HepG2 (cell line): ENCODE results near the gene FBXW5.

Experiments
- NCOA5 ChIP-seq: sonication (generic); formaldehyde crosslinking; IDR thresholded peaks from 2 replicates; pipeline ENCODE4 v1.4.0; 2020; ENCODE audit warnings: missing genetic modification reagents
- TF ChIP-seq, protein P1 (sequence below): sonication (generic); formaldehyde crosslinking; IDR thresholded peaks from 2 replicates; pipeline ENCODE4 v1.5.0; 2020; ENCODE audit warnings: mild to moderate bottlenecking, missing genetic modification reagents, moderate library complexity
- TF ChIP-seq, protein P2 (sequence below): sonication (generic); formaldehyde crosslinking; conservative IDR thresholded peaks from 2 replicates; pipeline ENCODE4 v1.8.0; 2022; ENCODE audit warnings: missing genetic modification reagents

DNA sequence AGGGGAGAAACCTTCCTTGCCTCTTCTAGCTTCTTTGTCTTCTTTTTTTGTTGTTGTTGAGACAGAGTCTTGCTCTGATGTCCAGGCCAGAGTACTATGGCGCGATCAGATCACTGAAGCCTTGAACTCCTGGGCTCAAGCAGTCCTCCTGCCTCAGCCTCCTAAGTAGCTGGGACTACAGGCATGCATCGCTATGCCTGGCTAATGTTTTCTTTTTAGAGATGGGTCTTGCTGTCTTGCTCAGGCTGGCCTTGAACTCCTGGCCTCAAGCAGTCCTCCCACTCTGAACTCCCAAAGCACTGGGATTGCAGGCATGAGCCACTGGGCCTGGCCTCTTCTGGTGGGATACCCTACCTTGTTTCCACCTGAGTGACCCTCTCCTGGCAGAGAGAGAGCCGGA, 44.3 kb upstream of the FBXW5 start:
- TF ChIP-seq NCOA5 (CRISPR knock-in tag): no peak
- TF ChIP-seq, protein P1, sequence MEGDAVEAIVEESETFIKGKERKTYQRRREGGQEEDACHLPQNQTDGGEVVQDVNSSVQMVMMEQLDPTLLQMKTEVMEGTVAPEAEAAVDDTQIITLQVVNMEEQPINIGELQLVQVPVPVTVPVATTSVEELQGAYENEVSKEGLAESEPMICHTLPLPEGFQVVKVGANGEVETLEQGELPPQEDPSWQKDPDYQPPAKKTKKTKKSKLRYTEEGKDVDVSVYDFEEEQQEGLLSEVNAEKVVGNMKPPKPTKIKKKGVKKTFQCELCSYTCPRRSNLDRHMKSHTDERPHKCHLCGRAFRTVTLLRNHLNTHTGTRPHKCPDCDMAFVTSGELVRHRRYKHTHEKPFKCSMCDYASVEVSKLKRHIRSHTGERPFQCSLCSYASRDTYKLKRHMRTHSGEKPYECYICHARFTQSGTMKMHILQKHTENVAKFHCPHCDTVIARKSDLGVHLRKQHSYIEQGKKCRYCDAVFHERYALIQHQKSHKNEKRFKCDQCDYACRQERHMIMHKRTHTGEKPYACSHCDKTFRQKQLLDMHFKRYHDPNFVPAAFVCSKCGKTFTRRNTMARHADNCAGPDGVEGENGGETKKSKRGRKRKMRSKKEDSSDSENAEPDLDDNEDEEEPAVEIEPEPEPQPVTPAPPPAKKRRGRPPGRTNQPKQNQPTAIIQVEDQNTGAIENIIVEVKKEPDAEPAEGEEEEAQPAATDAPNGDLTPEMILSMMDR (CRISPR knock-in tag): no peak
- TF ChIP-seq, protein P2, sequence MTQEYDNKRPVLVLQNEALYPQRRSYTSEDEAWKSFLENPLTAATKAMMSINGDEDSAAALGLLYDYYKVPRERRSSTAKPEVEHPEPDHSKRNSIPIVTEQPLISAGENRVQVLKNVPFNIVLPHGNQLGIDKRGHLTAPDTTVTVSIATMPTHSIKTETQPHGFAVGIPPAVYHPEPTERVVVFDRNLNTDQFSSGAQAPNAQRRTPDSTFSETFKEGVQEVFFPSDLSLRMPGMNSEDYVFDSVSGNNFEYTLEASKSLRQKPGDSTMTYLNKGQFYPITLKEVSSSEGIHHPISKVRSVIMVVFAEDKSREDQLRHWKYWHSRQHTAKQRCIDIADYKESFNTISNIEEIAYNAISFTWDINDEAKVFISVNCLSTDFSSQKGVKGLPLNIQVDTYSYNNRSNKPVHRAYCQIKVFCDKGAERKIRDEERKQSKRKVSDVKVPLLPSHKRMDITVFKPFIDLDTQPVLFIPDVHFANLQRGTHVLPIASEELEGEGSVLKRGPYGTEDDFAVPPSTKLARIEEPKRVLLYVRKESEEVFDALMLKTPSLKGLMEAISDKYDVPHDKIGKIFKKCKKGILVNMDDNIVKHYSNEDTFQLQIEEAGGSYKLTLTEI: no peak
